PC-9 (cell line): ENCODE measurements around the gene LAGE3.

ENCODE experiments used
- CTCF ChIP-seq: fragments of 200-600 bp; sonication (generic); conservative IDR thresholded peaks from 2 replicates; pipeline ENCODE4 v1.6.1; 2017; ENCODE audit warnings: mixed run types, antibody characterized with exemption, mild to moderate bottlenecking, moderate library complexity
- EZH2 ChIP-seq: fragments of 200-600 bp; sonication (generic); IDR thresholded peaks from 2 replicates; pipeline ENCODE4 v1.8.0; 2017; ENCODE audit warnings: antibody characterized with exemption, low read depth

- TF ChIP-seq CTCF (no peak), EZH2 (no peak)
These were observed 37.6 kb upstream of the LAGE3 start for GRCh38 chrX:154516656-154517100.
